Suprapubic skin (tissue), 4 donors: ENCODE measurements around the gene TEDC1. TPM values are rescaled to one million over a fixed set of nuclear protein-coding genes. Genes with fewer than 3 reads are reported as not detected.

Source experiments
- DNase-seq, 2 donors: peaks; one replicate each; pipeline ENCODE4 v3.0.0-alpha.2; 2019; ENCODE audit warnings: low spot score in 2 of 2
- H3K27ac ChIP-seq: fragments of 200-600 bp; sonication (generic); one replicate; pipeline ENCODE4 v1.5.1; 2019
- H3K27me3 ChIP-seq: fragments of 200-600 bp; sonication (generic); one replicate; pipeline ENCODE4 v1.5.1; 2019
- H3K36me3 ChIP-seq: fragments of 200-600 bp; sonication (generic); one replicate; pipeline ENCODE4 v1.5.1; 2019
- H3K4me1 ChIP-seq: fragments of 200-600 bp; sonication (generic); one replicate; pipeline ENCODE4 v1.5.1; 2019
- H3K4me3 ChIP-seq: fragments of 200-600 bp; sonication (generic); one replicate; pipeline ENCODE4 v1.5.1; 2019; ENCODE audit warnings: mild to moderate bottlenecking
- H3K9me3 ChIP-seq: fragments of 200-600 bp; sonication (generic); one replicate; pipeline ENCODE4 v1.5.1; 2019
- EP300 ChIP-seq: sonication (generic); formaldehyde crosslinking; IDR thresholded peaks from one replicate; pipeline ENCODE4 v1.6.1; 2017; ENCODE audit warnings: antibody characterized with exemption
- POLR2A ChIP-seq, 2 donors: fragments of 450-650 bp; IDR thresholded peaks; one replicate each; pipeline ENCODE4 v1.6.1; 2017; ENCODE audit warnings: antibody characterized with exemption in 2 of 2, mild to moderate bottlenecking in 2 of 2, moderate library complexity in 2 of 2
- POLR2AphosphoS5 ChIP-seq, 3 donors: sonication (generic); formaldehyde crosslinking; IDR thresholded peaks; one replicate each; pipeline ENCODE4 v1.6.1; 2017; ENCODE audit warnings: antibody characterized with exemption in 3 of 3
- WGBS: methylation state at CpG from one replicate; pipeline ENCODE4 v1.1.5; 2018; 5-methylcytosine and 5-hydroxymethylcytosine counted together
- total RNA-seq, 4 donors: library from RNA; depleted of rRNA; stranded (reverse); fragments of >200 nt; gene quantifications; one replicate each; pipeline ENCODE4 v1.1.0, GENCODE V29; 2016
- TF ChIP-seq, protein P1 (sequence below), 2 donors: fragments of 200-600 bp in 1 of 2; fragments of 450-650 bp in 1 of 2; sonication (generic) in 1 of 2; IDR thresholded peaks; one replicate each; pipeline ENCODE4 v1.5.1; 2016 to 2019; ENCODE audit warnings: antibody characterized with exemption in 2 of 2, mild to moderate bottlenecking in 1 of 2, moderate library complexity in 1 of 2

TEDC1 gene
- total RNA-seq, 4 donors from 2014 or later: 11.4 to 41.0 (median 14.0) TPM

GRCh38 chr14:105531088-105531893, 40.2 kb downstream of the TEDC1 start:
- WGBS: over 99% methylated on average over 15 of the region's 30 CpGs
- H3K36me3 ChIP-seq: no peaks in the 10 kb centered on the region
- H3K27me3 ChIP-seq: peaks cover 24% of the 10 kb centered on the region
- no peaks in the 10 kb centered on the region for H3K9me3 ChIP-seq
- no peak for TF ChIP-seq POLR2A (IDR thresholded peaks at IDR 0.05)
- no peak for TF ChIP-seq POLR2AphosphoS5 (IDR thresholded peaks at IDR 0.05)
- no peak for TF ChIP-seq EP300
- TF ChIP-seq, protein P1, sequence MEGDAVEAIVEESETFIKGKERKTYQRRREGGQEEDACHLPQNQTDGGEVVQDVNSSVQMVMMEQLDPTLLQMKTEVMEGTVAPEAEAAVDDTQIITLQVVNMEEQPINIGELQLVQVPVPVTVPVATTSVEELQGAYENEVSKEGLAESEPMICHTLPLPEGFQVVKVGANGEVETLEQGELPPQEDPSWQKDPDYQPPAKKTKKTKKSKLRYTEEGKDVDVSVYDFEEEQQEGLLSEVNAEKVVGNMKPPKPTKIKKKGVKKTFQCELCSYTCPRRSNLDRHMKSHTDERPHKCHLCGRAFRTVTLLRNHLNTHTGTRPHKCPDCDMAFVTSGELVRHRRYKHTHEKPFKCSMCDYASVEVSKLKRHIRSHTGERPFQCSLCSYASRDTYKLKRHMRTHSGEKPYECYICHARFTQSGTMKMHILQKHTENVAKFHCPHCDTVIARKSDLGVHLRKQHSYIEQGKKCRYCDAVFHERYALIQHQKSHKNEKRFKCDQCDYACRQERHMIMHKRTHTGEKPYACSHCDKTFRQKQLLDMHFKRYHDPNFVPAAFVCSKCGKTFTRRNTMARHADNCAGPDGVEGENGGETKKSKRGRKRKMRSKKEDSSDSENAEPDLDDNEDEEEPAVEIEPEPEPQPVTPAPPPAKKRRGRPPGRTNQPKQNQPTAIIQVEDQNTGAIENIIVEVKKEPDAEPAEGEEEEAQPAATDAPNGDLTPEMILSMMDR (IDR thresholded peaks at IDR 0.05): no peak
- H3K27ac ChIP-seq: no peak overlapping the region
- H3K4me3 ChIP-seq: no peak overlapping the region
- peaks cover 28% of the 10 kb centered on the region for H3K4me1 ChIP-seq
- DNase-seq: peak in 1 of 2 donors; percentile 52

GRCh38 chr14:105531894-105532623, 41.0 kb downstream of the TEDC1 start:
- no peak for TF ChIP-seq POLR2AphosphoS5 (IDR thresholded peaks at IDR 0.05)
- no peak for TF ChIP-seq EP300
- no peak for TF ChIP-seq POLR2A (IDR thresholded peaks at IDR 0.05)
- TF ChIP-seq, protein P1 (IDR thresholded peaks at IDR 0.05): no peak
- no peak overlapping the region for H3K27ac ChIP-seq
- 82% methylated on average over 12 of the region's 19 CpGs for WGBS
- H3K27me3 ChIP-seq: peaks cover 25% of the 10 kb centered on the region
- H3K4me3 ChIP-seq: no peak overlapping the region
- no peaks in the 10 kb centered on the region for H3K9me3 ChIP-seq
- DNase-seq: peak in 1 of 2 donors; percentile 48
- no peaks in the 10 kb centered on the region for H3K36me3 ChIP-seq
- peaks cover 22% of the 10 kb centered on the region for H3K4me1 ChIP-seq

- WGBS: 49% methylated on average over 10 of the region's 10 CpGs
- TF ChIP-seq POLR2AphosphoS5 (IDR thresholded peaks at IDR 0.05) (no peak), POLR2A (IDR thresholded peaks at IDR 0.05) (no peak), EP300 (no peak)
- TF ChIP-seq, protein P1 (IDR thresholded peaks at IDR 0.05): no peak
These were observed 41.7 kb downstream of the TEDC1 start for GRCh38 chr14:105532735-105533141.

GRCh38 chr14:105533391-105533790, 42.3 kb downstream of the TEDC1 start:
- H3K4me1 ChIP-seq: peaks cover 15% of the 10 kb centered on the region
- H3K4me3 ChIP-seq: no peak overlapping the region
- H3K27ac ChIP-seq: no peak overlapping the region
- no peak for TF ChIP-seq POLR2AphosphoS5 (IDR thresholded peaks at IDR 0.05)
- TF ChIP-seq POLR2A (IDR thresholded peaks at IDR 0.05): no peak
- TF ChIP-seq, protein P1 (IDR thresholded peaks at IDR 0.05): no peak
- TF ChIP-seq EP300: no peak
- DNase-seq: no peak
- no peaks in the 10 kb centered on the region for H3K9me3 ChIP-seq
- H3K36me3 ChIP-seq: no peaks in the 10 kb centered on the region
- peaks cover 30% of the 10 kb centered on the region for H3K27me3 ChIP-seq
- WGBS: 90% methylated on average over 2 of the region's 9 CpGs

More at GRCh38 chr14:105532735-105533141, 41.7 kb downstream of the TEDC1 start:
- Histone ChIP-seq H3K4me3 (no peak overlapping the region), H3K4me1 (peaks cover 17% of the 10 kb centered on the region), H3K27me3 (peaks cover 25% of the 10 kb centered on the region), H3K36me3 (no peaks in the 10 kb centered on the region), H3K9me3 (no peaks in the 10 kb centered on the region), H3K27ac (no peak overlapping the region)
- peak in 1 of 2 donors; percentile 61 for DNase-seq
